GM18520 (cell line): ENCODE data around the gene GMFB.
"Not testable (repeated sequence)": the region's sequence is repeated elsewhere in the genome, so short reads cannot be mapped to it uniquely, and the experiment has no call there.

Experiments used
- ATAC-seq: cut with Tn5 transposase; IDR thresholded peaks from one replicate; pipeline ENCODE4 v1.9.1; 2021; ENCODE audit not compliant: unreplicated experiment

GMFB gene

DNA sequence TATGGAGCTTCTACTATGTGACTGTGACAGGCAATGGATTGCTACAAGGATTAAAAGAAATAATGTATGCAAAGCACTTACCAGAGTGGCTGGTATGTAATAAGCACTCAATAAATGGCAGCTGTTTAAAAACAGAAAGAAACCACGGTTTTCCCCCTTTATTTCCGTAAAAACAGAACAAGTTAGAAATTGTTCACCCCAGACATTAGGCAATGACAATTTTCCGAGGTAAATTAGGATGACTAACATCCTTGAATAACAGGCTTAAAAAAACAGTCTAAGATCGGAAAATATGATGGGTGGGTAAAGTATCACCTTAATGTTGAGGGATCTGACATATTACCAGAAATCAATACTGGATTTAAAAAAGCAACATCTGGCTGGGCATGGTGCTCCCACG lies 26.7 kb downstream of the GMFB start:
- no peak for ATAC-seq

DNA sequence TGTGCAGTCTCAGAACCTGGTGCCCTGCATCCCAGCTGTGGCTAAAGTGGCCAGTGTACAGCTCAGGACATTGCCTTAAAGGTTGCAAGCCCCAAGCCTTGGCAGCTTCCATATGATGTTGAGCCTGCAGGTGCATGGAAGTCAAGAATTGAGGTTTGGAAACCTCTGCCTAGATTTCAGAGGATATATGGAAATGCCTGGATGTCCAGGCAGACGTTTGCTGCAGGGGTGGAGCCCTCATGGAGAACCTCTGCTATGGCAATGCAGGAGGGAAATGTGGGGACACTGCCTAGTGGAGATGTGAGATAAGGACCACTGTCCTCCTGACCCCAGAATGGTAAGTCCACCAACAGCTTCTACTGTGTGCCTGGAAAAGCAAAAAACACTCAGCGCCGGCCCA lies 29.7 kb downstream of the GMFB start:
- ATAC-seq, result no peak

DNA sequence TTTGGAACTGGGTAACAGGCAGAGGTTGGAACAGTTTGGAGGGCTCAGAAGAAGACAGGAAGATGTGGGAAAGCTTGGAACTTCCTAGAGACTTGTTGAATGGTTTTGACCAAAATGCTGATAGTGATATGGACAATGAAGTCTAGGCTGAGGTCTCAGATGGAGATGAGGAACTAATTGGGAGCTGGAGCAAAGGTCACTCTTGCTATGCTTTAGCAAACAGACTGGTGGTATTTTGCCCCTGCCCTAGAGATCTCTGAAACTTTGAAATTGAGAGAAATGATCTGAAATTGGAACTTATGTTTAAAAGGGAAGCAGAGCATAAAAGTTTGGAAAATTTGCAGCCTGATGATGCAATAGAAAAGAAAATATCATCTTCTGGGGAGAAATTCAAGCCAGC lies 30.2 kb downstream of the GMFB start:
- ATAC-seq, result not testable (repeated sequence)

DNA sequence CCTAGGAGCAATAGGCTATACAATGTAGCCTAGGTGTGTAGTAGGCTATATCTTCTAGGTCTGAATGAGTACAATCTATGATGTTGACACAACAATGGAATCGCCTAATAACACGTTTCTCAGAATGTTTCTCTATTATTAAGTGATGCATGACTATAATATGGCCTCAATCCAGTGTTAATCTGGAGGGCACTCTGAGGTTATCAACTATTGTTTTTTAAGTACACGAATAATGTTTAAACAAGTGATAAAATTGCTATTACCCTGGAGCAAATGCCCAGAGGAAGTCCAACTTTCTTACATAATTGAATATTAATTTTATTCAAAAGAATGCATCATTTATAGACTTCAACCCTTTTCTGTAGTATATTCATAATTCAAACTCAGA lies 31.2 kb downstream of the GMFB start:
- no peak for ATAC-seq

DNA sequence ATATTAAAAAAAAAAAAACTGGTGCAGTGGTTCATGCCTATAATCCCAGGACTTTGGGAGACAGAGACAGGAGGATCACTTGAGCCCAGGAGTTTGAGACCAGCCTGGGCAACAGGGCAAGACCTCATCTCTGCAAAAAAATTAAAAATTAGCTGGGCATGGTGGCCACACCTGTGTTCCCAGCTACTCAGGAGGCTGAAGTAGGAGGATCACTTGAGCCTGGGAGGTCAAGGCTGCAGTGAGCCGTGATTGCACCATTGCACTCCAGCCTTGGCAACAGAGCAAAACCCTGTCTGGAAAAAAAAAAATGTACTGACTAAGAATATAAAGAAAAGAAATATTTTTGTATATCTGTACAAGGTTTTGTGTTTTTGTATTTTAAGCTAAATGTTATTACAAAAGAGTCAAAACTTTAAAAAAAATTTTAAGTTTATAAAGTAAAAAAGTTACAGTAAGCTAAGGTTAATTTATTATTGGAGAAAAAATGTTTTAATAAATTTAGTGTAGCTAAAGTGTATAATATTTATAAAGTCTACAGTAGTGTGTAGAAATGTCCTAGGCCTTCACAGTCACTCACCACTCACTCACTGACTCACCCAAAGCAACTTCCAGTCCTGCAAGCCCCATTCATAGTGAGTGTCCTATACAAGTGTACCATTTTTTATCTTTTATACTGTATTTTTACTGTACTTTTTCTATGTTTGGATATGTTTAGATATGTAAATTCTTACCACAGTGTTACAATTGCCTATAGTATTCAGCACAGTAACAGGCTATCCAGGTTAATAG lies 31.8 kb downstream of the GMFB start:
- ATAC-seq, result not testable (repeated sequence)

- ATAC-seq, result no peak
Measured at GRCh38 chr14:54455363-54455762, 33.4 kb downstream of the GMFB start.

GRCh38 chr14:54453990-54454389 lies 34.8 kb downstream of the GMFB start:
- not testable (repeated sequence) for ATAC-seq

GRCh38 chr14:54453252-54453651 lies 35.5 kb downstream of the GMFB start:
- no peak for ATAC-seq

DNA sequence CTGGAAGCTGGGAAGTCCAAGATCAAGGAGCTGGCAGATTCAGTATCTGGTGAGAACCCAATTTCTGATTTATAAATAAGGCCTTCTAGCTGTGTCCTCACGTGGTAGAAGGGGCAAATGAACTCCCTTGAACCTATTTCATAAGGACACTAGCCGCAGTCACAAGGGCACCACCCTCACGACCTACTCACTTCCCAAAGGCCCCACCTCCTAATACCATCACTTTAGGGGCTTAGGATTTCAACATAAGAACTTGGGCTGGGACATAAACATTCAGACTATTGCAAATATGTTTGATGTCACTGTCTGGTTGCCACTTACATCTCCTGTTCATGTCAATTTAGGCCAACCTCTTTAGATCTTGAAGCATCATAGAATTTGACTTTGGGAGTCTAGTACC lies 36.8 kb downstream of the GMFB start:
- ATAC-seq, result no peak

DNA sequence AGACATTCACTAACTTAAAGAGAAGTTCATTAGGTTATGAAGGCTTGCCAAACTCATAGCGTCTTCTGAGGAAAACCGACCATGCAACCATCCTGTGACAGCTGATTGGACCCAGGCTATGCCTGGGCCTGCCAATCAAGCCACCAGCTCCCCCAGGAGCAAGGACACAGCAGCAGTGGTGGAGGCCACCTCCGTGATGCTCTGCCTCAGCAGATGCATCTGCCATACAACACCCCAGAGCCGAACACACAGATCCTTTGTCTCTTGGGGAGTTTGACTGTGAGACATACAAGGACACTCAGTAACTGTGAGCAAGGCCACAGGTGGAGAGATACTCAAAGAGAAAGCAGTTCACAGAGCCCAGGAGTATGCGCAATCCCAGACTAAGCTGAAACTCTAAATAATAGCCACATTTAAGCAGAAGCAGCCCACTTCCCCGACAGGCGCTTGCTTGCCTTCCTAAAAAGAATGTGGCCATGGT lies 37.6 kb downstream of the GMFB start:
- no peak for ATAC-seq

DNA sequence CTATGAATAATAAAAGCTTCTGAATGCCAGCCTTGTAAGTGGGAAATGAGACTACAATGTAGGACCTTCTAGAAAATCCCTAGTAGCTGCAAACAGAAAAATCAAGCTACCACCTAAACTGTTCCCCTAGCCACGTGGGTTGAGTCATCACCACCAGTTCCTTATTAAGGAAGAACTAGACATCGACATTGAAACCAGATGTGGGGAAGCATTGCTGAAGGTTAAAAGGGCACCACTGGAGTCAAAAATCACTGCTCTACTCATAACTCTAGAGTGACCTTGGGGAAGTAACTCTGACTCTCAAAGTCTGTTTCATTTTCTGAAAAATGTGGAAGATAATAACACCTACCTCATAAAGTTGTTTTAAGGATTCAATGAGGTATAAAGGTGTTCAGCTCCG lies 38.2 kb downstream of the GMFB start:
- peak; percentile 74 for ATAC-seq

- ATAC-seq, result no peak
Measured at GRCh38 chr14:54447231-54447692, 41.5 kb downstream of the GMFB start.

- no peak for ATAC-seq
Measured at GRCh38 chr14:54446161-54446693, 42.6 kb downstream of the GMFB start.

DNA sequence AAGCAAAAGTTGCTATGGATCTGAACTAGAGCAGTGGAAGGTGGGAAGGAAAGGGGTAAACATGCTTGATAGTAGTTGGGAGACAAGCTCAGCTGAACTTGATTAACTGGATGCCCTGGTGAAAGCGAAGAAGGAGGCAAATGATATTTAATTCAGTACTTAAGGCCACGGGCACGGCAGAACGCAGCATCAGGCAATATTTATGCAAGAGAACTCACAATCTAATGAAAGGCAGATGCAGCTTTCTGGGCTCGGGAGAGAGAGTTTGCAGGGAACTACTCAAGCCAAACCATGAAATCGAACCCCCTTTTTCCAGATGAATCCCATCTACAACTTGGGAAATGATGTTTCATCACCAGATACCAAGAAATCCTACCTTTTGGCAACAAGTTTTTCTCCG lies 44.1 kb downstream of the GMFB start:
- no peak for ATAC-seq

DNA sequence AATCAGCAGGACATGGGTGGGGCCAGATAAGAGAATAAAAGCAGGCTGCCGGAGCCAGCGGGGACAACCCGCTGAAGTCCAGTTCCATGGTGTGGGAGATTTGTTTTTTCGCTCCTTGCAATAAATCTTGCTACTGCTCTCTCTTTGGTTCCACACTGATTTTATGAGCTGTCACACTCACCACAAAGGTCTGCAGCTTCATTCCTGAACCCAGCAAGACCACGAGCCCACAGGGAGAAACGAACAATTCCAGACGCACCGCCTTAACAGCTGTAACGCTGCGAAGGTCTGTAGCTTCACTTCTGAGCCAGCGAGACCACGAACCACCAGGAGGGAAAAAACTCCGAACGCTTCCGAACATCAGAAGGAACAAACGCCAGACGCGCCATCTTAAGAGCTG lies 44.8 kb downstream of the GMFB start:
- ATAC-seq, result no peak

GRCh38 chr14:54442961-54443360 lies 45.8 kb downstream of the GMFB start:
- ATAC-seq, result not testable (repeated sequence)

DNA sequence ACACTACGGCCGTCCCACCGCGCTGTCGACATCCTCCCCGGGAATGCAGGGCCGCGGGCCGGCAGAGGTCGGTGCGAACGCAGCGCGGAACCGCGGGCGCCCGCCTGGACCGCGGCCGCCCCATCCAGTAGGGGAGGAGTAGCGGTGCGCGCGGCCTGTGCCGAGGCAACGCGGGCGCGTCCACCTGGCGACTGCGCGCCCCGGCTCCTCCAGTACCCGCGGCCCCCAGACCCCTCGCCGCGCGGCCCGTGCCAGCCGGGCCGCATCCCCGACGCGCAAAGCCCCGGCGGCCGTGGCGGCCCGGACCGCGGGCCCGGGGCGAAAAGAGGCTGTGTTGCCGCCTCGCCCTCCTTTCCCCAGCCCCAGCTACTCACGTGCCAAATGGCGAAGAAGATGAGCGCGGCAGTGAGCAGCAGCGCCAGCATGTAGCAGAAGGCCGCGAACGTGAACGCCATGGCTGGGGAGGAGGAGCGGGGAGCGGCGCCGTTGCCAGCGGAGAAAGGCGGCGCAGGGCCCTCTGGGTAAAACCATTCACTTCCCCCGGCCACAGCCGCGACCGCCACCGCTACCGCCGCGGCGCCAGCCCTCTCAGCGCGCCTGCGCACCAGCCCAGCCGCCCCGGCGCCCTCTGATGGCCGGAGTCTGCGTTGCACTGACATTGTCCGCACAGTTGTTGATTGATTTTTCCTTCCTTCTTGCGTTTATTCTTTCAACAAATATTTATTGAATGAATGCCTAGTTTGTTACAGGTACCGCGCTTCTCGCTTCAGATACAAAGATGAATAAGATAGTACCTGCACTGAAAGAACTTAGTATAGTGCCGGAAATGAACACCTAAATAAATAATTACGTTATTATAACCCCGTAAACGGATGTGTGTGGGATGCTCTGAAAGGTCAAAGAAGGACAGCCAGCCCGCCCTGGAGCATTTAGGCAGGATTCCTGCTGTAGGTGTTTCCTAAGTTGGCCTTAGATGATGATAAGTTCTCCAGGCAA lies 47.6 kb downstream of the GMFB start, which contains the start of gene CNIH1:
CNIH1 (minus strand) TSS at position 502 of the 996 bp plus-strand sequence; CDS start at position 455, 47 bp downstream.
- peak; percentile 83 for ATAC-seq

DNA sequence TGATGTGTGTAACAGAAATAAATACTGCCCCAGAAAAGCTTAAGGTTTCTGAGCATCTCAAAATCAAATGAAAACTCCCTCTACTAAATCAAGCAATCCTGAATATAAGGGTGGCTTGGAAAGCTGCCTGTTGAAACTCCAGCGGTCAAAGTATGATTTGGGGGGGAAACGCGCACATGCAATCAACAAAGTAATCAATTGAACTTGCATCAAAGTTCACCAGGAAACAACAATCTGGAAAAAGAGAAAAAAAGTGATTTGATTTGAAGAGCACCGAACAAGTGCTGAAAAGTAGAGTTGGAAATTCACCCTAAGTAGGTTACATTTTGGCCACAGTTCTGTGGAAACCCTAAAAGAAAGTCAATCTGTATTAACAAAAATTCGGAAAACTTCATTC lies 48.3 kb downstream of the GMFB start:
- no peak for ATAC-seq

GRCh38 chr14:54440037-54440436 lies 48.7 kb downstream of the GMFB start:
- ATAC-seq, result no peak

DNA sequence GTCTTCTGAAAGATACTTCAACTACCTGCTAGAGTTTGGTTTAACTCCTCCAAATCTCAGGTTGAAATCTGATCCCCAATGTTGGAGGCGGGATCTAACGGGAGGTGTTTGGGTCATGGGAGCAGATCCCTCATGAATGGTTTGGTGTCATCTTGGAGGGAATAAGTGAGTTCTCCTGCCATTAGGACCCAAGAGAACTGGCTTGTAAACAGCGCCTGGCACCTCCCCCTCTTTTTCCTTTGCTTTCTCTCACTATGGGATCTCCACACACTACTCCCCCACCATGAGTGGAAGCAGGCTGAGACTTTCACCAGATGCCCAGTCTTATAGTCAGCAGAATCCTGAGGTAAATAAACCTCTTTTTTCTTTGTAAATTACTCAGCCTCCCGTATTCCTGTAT lies 50.1 kb downstream of the GMFB start:
- no peak for ATAC-seq

DNA sequence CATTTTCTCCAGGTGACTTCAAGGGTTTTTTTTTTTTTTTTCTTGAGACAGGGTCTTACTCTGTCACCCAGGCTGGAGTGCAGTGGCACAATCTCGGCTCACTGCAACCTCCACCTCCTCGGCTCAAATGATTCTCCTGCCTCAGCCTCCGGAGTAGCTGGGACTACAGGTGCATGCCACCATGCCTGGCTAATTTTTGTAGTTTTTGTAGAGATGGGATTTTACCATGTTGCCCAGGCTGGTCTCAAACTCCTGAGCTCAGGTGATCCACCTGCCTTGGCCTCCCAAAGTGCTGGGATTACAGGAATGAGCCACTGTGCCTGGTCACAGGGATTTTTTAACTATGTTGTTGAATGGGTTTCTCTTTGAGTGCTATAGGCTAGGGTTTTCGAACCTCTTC lies 50.8 kb downstream of the GMFB start:
- not testable (repeated sequence) for ATAC-seq
